GM12865 (cell line): Measurements from ENCODE around the gene LINGO3.

ENCODE experiments used
- DNase-seq: peaks from one replicate; pipeline ENCODE4 v3.0.0; 2010; ENCODE audit warnings: low read depth
- H3K4me3 ChIP-seq: 2 replicates; pipeline ENCODE4 v1.5.1; 2011; ENCODE audit warnings: mild to moderate bottlenecking, low read depth, low read length, control low read depth
- TF ChIP-seq, protein P1 (sequence below): IDR thresholded peaks from 2 replicates; pipeline ENCODE4 v1.5.1; 2011; ENCODE audit warnings: low read length, control low read depth, low read depth, inconsistent platforms; ENCODE audit not compliant: insufficient read depth; ENCODE audit errors: missing control alignments

Gene LINGO3

DNA sequence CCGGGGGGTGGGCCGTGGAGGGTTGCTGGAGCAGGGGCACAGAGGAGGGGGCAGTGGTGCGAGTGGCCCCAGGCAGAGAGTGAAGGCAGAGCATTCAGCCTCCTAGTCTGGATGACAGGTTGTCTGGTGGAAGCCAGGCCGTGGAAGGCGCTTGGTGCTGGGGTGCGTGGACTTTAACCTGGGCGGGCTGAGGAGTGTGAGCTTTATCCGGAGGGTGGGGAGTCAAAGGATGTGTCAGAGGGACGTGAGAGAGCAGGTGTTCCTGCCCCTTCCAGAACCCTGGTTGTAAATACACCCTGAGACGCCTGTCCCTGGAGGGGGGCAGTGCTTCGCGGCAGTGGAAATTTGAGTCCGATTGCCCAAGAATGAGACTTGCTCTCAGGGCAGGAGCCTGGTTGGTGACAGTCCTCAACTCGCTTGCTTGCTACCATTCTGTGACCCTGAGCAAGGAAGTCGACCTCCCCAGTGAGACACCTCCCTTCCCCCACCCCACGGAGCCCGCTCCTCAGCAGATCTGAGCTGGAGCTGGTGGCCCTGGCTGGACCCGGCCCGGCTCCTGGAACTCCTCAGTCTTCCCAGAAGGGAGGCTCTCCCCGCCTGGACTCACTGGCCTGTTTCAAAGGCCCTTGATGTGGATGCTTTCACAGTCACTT is 22.8 kb upstream of the LINGO3 start:
- TF ChIP-seq, protein P1, sequence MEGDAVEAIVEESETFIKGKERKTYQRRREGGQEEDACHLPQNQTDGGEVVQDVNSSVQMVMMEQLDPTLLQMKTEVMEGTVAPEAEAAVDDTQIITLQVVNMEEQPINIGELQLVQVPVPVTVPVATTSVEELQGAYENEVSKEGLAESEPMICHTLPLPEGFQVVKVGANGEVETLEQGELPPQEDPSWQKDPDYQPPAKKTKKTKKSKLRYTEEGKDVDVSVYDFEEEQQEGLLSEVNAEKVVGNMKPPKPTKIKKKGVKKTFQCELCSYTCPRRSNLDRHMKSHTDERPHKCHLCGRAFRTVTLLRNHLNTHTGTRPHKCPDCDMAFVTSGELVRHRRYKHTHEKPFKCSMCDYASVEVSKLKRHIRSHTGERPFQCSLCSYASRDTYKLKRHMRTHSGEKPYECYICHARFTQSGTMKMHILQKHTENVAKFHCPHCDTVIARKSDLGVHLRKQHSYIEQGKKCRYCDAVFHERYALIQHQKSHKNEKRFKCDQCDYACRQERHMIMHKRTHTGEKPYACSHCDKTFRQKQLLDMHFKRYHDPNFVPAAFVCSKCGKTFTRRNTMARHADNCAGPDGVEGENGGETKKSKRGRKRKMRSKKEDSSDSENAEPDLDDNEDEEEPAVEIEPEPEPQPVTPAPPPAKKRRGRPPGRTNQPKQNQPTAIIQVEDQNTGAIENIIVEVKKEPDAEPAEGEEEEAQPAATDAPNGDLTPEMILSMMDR: no peak
- no peak overlapping the region for H3K4me3 ChIP-seq
- DNase-seq: no peak

DNA sequence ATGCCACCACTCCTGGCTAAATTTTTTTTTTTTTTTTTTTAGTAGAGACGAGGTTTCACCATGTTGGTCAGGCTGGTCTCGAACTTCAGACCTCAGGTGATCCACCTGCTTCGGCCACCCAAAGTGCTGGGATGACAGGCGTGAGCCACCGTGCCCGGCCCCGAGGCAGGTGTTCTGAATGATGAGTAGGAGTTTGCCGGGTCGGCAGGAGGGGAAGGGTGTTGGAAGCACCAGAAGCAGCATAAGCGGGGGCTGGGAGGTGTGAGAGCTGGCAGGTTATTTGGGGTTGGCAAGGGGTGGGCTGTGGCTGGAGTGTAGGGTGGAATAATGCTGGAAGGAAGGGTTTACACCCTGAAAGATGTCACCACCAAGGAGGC is 22.3 kb upstream of the LINGO3 start:
- no peak for DNase-seq
- TF ChIP-seq, protein P1: no peak

DNA sequence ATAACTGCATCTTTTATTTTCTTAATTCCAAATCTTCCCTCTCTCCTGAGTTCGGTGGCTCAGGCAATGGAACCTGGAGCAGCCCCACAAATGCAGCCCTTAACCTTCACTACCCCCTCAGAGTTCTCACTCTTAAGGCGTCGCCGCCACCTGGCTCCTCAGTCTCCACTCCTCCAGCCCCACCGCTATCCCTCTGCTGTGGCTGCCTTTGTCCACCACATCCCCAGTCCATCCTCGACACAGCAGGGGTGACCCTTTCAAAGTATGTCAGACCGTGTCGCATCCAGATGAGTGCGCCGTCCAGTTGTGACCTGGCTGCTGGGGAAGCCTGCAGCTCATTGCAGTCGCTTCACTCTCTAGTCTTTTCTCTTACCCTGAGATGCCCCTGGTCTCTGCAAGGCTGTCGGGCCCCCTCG is 21.6 kb upstream of the LINGO3 start:
- DNase-seq: no peak
- peak overlapping the region; percentile 89 for H3K4me3 ChIP-seq
- TF ChIP-seq, protein P1: no peak

More for the DNA sequence above, 22.3 kb upstream of the LINGO3 start:
- H3K4me3 ChIP-seq: no peak overlapping the region

DNA sequence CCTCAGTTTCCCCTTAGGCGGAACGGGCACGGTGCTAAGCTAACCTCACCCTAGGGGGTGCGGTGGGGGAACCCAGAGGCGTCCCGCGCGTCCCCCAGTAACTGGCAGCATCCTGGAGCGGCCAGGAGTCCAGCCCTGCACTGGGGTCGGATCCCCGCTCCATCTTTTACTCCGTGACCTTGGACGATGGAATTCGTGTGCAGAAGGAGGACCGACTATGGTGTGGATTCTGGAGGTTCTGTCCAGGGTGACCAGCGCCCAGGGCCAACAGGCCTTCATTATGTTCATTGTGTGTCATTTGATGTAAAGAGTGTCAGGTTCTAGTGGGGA is 21.2 kb upstream of the LINGO3 start:
- TF ChIP-seq, protein P1: no peak
- DNase-seq: no peak
- peak overlapping the region; percentile 89 for H3K4me3 ChIP-seq

DNA sequence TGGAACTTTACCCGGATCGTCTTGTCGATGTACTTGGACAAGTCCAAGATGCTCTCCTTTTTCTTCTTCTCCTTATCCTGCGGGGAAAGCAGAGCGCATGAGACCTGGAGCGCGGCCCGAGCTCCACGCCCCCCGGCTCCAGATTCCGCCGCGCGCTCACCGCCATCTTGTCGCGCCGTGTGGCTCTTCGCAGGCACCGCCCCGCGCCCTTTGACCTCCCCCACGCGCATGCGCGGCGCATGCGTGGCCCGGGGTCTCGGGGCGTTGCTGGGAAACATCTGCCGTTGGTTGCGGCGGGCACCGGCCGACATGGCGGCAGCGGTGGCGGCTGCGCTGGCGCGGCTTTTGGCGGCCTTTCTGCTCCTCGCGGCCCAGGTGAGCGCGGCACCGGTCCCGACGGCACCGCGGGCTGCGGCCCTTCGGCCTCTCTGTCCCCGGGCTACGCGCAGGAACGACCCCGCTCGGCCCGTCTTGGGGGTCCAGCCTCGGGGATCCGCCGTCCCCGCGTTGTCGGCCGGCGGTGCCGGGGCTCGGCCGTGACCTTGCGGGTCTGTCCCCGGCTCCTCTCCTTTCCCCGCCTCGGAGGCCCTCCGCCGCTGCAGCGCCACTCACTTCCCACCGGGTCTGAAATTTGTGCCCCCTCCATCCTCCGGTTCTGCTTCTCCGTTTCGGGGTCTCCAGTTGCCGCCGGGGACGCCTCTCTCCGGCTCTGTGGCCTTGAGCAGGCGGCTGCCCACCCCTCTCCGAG is 20.6 kb upstream of the LINGO3 start, which contains the start of the genes LSM7 and SPPL2B:
TSS of gene LSM7 (minus strand) at position 186 of the 748 bp plus-strand sequence. CDS start at position 166, 20 bp downstream.
TSS of gene SPPL2B (plus strand) at position 284 of the 748 bp plus-strand sequence. CDS start at position 310, 26 bp downstream.
- peak within 1 kb of the TSS; percentile 89 for H3K4me3 ChIP-seq
- TF ChIP-seq, protein P1: no peak
- DNase-seq: peak; percentile 95

DNA sequence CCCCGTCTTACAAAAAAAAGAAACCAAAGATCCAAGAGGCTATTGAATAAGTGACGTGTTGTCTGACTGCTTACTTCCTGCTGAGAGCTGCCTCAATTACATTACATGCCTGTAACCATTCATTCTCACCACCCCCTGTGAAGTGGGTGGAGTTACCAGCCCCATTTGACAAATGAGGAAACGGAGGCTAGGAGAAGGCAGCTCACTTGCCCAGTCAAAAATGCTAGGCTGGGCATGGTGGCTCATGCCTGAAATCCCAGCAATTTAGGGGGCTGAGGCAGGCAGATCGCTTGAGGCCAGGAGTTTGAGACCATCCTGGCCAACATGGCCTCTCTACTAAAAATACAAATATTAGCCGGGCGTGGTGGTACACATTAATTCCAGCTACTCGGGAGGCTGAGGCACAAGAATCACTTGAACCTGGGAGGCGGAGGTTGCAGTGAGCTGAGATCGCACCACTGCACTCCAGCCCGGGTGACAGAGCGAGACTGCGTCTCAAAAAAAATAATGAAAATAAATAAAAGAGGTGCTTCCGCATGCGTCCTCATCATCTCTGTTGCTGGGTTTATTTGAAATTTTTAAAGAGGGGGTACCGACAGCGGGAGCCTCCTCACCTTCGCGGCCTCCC is 19.9 kb upstream of the LINGO3 start:
- H3K4me3 ChIP-seq: peak overlapping the region; percentile 89
- peak; percentile 93 for DNase-seq
- TF ChIP-seq, protein P1: no peak
